ENCODE measurements around the gene NFIB. TPM values are rescaled to one million over a fixed set of nuclear protein-coding genes. Genes with fewer than 3 reads are reported as not detected.

NFIB gene
- total RNA-seq, 2 experiments from 2014 or later: 13.7 to 25.1 TPM

DNA sequence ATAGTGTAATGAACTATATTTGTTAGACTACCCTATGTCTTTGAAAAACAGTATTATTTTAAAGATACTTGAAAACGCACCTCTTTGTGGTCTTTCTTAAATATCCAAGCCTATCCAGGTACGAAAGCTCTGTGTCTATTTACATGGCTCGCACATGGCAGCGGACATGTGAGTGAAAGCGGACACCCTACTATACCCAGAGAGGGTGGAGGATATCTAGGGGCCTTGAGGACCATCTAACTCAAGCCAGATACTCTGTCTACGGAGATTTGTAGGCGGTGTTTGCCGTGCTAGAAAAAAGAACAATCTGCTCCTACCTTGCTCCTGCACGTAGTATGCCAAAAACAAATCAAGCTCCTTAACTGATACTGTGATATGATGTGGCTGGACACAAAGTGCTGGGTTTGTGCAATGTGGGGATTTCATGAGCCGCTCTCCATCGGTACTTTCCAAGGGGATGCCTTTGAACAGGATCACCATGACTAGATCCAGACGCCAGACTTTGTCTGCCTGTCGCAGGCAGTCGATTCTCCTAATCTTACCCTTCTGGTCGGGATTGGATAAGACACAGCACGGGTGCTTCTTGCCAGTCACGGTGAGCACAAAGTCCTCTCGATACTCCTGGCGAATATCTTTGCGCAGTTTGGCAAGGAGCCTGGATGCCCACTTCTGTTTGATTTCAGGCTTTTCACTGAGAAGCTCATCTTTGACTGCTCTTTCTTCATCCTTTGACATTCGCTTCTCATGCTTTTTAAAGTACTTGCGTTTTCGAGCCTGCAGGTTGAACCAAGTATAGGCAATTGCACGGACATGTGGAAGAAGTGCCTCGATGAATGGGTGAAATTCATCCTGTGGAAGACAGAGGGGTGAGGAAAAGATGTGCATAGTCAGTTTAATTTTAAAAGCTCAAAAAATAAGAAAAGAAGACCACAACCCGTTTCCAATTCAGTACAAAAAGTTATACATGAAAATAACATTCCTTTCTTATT is 7.0 kb downstream of the NFIB start:
- Histone ChIP-seq H3K36me3 (ENCODE audit: insufficient read depth, low read length) (peaks cover 35% of the 10 kb centered on the region), H3K9me3 (ENCODE audit: low read length) (no peaks in the 10 kb centered on the region), H3K4me1 (ENCODE audit: insufficient read depth, low read length, poor library complexity, severe bottlenecking) (peaks cover 31% of the 10 kb centered on the region), H3K27ac (ENCODE audit: low read depth, low read length, poor library complexity, severe bottlenecking) (no peak overlapping the region), H3K79me2 (ENCODE audit: insufficient read depth, low read depth, low read length) (peaks cover 37% of the 10 kb centered on the region), H3K4me3 (ENCODE audit: low read depth, low read length, poor library complexity, severe bottlenecking) (no peak overlapping the region), H4K20me1 (ENCODE audit: insufficient read depth, low read length) (0 out of 2 replicates have a peak, but pooled peaks cover 4% of the 10 kb centered on the region), H3K9me2 (ENCODE audit: insufficient read depth, low read length) (no peaks in the 10 kb centered on the region), H2AFZ (ENCODE audit: low read length) (no peak overlapping the region), H3K4me2 (ENCODE audit: low read length) (no peak overlapping the region)
- no peak for TF ChIP-seq EZH2phosphoT487 (IDR thresholded peaks at IDR 0.05; ENCODE audit: borderline replicate concordance, low read depth, low read length)
- TF ChIP-seq, protein P1, sequence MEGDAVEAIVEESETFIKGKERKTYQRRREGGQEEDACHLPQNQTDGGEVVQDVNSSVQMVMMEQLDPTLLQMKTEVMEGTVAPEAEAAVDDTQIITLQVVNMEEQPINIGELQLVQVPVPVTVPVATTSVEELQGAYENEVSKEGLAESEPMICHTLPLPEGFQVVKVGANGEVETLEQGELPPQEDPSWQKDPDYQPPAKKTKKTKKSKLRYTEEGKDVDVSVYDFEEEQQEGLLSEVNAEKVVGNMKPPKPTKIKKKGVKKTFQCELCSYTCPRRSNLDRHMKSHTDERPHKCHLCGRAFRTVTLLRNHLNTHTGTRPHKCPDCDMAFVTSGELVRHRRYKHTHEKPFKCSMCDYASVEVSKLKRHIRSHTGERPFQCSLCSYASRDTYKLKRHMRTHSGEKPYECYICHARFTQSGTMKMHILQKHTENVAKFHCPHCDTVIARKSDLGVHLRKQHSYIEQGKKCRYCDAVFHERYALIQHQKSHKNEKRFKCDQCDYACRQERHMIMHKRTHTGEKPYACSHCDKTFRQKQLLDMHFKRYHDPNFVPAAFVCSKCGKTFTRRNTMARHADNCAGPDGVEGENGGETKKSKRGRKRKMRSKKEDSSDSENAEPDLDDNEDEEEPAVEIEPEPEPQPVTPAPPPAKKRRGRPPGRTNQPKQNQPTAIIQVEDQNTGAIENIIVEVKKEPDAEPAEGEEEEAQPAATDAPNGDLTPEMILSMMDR (conservative IDR thresholded peaks at IDR 0.05; ENCODE audit: low read length): no peak
- ChIA-PET CTCF (ENCODE audit: unreplicated experiment) (no interaction called here), POLR2A (interaction anchor here (1.2 to 1.3 kb wide), 2 partner anchors 16 to 56 kb away, joined by 3 to 4 read pairs; no protein-coding TSS in a partner anchor)
- no peak for DNase-seq (ENCODE audit: low spot score)
- BruUV-seq (replicated peaks): no TSS peak
- intact Hi-C loops (cut with micrococcal nuclease; ENCODE audit: unreplicated experiment): no loop called here

DNA sequence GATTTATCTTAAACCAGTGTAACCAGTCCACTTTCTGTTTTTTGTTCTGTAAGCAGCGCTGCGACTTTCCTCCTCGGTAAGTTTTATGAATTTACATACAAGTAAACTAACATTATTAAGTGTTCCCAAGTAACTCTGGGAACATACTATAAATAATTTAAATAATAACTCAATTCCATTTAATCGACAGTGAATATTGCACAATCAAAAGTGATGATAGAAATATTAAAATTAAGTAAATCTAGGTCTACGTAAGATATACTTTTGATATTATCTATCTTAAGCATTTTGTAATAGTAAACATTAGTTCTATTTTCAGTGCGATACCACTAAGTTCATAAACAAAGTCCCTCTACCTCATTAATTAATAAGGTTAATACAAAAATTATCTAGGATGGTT is 7.8 kb downstream of the NFIB start:
- H3K36me3 ChIP-seq (ENCODE audit: insufficient read depth, low read length): peaks cover 35% of the 10 kb centered on the region
- ChIA-PET CTCF (ENCODE audit: unreplicated experiment) (no interaction called here), POLR2A (interaction anchor here (1.3 kb wide), 1 partner anchor 56 kb away, joined by 3 read pairs; no protein-coding TSS in a partner anchor)
- no peak overlapping the region for H3K4me3 ChIP-seq (ENCODE audit: low read depth, low read length, poor library complexity, severe bottlenecking)
- BruUV-seq (replicated peaks): no TSS peak
- peaks cover 24% of the 10 kb centered on the region for H3K4me1 ChIP-seq (ENCODE audit: insufficient read depth, low read length, poor library complexity, severe bottlenecking)
- TF ChIP-seq EZH2phosphoT487 (IDR thresholded peaks at IDR 0.05; ENCODE audit: borderline replicate concordance, low read depth, low read length): no peak
- TF ChIP-seq, protein P1 (conservative IDR thresholded peaks at IDR 0.05; ENCODE audit: low read length): no peak
- peaks cover 29% of the 10 kb centered on the region for H3K79me2 ChIP-seq (ENCODE audit: insufficient read depth, low read depth, low read length)
- H3K9me2 ChIP-seq (ENCODE audit: insufficient read depth, low read length): no peaks in the 10 kb centered on the region
- H2AFZ ChIP-seq (ENCODE audit: low read length): no peak overlapping the region
- H3K4me2 ChIP-seq (ENCODE audit: low read length): no peak overlapping the region
- intact Hi-C loops (cut with micrococcal nuclease; ENCODE audit: unreplicated experiment): no loop called here
- no peaks in the 10 kb centered on the region for H3K9me3 ChIP-seq (ENCODE audit: low read length)
- H4K20me1 ChIP-seq (ENCODE audit: insufficient read depth, low read length): 0 out of 2 replicates have a peak, but pooled peaks cover 4% of the 10 kb centered on the region
- H3K27ac ChIP-seq (ENCODE audit: low read depth, low read length, poor library complexity, severe bottlenecking): no peak overlapping the region
- no peak for DNase-seq (ENCODE audit: low spot score)

DNA sequence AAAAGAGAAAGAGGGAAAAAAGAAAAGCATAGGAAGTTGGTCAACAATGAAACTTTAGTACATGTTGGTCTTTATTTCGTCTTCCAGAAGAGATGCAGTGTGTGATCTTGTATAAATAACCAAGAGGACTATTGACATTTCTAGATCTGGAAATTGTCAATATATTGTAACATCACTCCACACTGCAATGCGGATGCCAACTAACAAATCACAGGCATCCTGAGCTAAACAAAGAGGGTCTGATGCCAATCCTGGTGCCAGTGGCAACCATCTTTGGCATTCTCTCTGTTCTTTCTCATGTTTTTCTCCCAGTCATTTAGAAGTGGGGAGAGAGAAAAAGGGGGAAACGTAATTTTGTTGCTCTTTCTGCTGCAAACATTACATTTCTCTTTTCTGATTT is 9.7 kb downstream of the NFIB start:
- no peak for DNase-seq (ENCODE audit: low spot score)
- no peak overlapping the region for H2AFZ ChIP-seq (ENCODE audit: low read length)
- BruUV-seq (replicated peaks): no TSS peak
- peaks cover 7% of the 10 kb centered on the region for H3K4me1 ChIP-seq (ENCODE audit: insufficient read depth, low read length, poor library complexity, severe bottlenecking)
- intact Hi-C loops (cut with micrococcal nuclease; ENCODE audit: unreplicated experiment): no loop called here
- POLR2A ChIA-PET: no interaction called here
- no peaks in the 10 kb centered on the region for H3K9me2 ChIP-seq (ENCODE audit: insufficient read depth, low read length)
- no peak for TF ChIP-seq EZH2phosphoT487 (IDR thresholded peaks at IDR 0.05; ENCODE audit: borderline replicate concordance, low read depth, low read length)
- TF ChIP-seq, protein P1 (conservative IDR thresholded peaks at IDR 0.05; ENCODE audit: low read length): no peak
- H3K4me2 ChIP-seq (ENCODE audit: low read length): no peak overlapping the region
- H3K79me2 ChIP-seq (ENCODE audit: insufficient read depth, low read depth, low read length): peaks cover 13% of the 10 kb centered on the region; the same call in 1 of the 2 replicates
- CTCF ChIA-PET (ENCODE audit: unreplicated experiment): no interaction called here
- H3K36me3 ChIP-seq (ENCODE audit: insufficient read depth, low read length): peaks cover 39% of the 10 kb centered on the region
- H3K4me3 ChIP-seq (ENCODE audit: low read depth, low read length, poor library complexity, severe bottlenecking): no peak overlapping the region
- 0 out of 2 replicates have a peak, but pooled peaks cover 4% of the 10 kb centered on the region for H4K20me1 ChIP-seq (ENCODE audit: insufficient read depth, low read length)
- no peak overlapping the region for H3K27ac ChIP-seq (ENCODE audit: low read depth, low read length, poor library complexity, severe bottlenecking)
- no peaks in the 10 kb centered on the region for H3K9me3 ChIP-seq (ENCODE audit: low read length)
